DLD1 (cell line): ENCODE data around the gene CAPN12.

ENCODE experiments used
- in situ Hi-C: cut with HindIII; loops from 2 replicates; pipeline ENCODE4 v1.10.0; 2017; ENCODE audit warnings: low sequenced_read_pairs

The CAPN12 gene

GRCh38 chr19:38682872-38683392 lies 61.3 kb downstream of the CAPN12 start:
- in situ Hi-C loops = no loop called here

GRCh38 chr19:38682195-38682867 lies 61.9 kb downstream of the CAPN12 start:
- in situ Hi-C loops = no loop called here
